Embryonic facial prominence (tissue), 1 donor: Measurements from ENCODE around the gene SSR2.

Source experiments
- DNase-seq: peaks from one replicate; pipeline ENCODE4 v3.0.0-alpha.2; 2016; ENCODE audit errors: extremely low spot score

SSR2 gene

GRCh38 chr1:156020293-156021092 lies at the start of gene SSR2:
Gene SSR2 (minus strand): TSS chr1:156020951. CDS start chr1:156020167, 784 bp downstream.
- DNase-seq = peak; percentile 90

GRCh38 chr1:156070548-156070947 lies 49.8 kb upstream of the SSR2 start:
- DNase-seq = no peak

GRCh38 chr1:156069490-156070455 lies 49.0 kb upstream of the SSR2 start:
- DNase-seq = no peak

GRCh38 chr1:156067262-156067661 lies 46.5 kb upstream of the SSR2 start:
- DNase-seq = no peak

GRCh38 chr1:156065871-156066270 lies 45.1 kb upstream of the SSR2 start:
- DNase-seq = no peak

GRCh38 chr1:156065212-156065611 lies 44.5 kb upstream of the SSR2 start:
- DNase-seq = no peak

GRCh38 chr1:156064615-156065014 lies 43.9 kb upstream of the SSR2 start:
- no peak for DNase-seq

GRCh38 chr1:156063997-156064285 lies 43.2 kb upstream of the SSR2 start:
- no peak for DNase-seq

- no peak for DNase-seq
These were observed 41.4 kb upstream of the SSR2 start for GRCh38 chr1:156062189-156062588.

GRCh38 chr1:156060937-156061636 lies 40.3 kb upstream of the SSR2 start, which contains the start of gene RAB25:
Gene RAB25 (plus strand): TSS chr1:156061160. CDS start chr1:156061401, 241 bp downstream.
- DNase-seq = no peak

GRCh38 chr1:156056326-156056849 lies 35.6 kb upstream of the SSR2 start:
- no peak for DNase-seq

GRCh38 chr1:156055281-156056048 lies 34.7 kb upstream of the SSR2 start:
- no peak for DNase-seq

GRCh38 chr1:156054500-156055280 lies 33.9 kb upstream of the SSR2 start, which contains the start of gene LAMTOR2:
Gene LAMTOR2 (plus strand): TSS chr1:156054782. CDS start chr1:156054890, 108 bp downstream.
- peak; percentile 96 for DNase-seq

GRCh38 chr1:156053768-156054499 lies 33.2 kb upstream of the SSR2 start, which contains the start of gene UBQLN4:
Gene UBQLN4 (minus strand): TSS chr1:156053798. CDS start chr1:156053701, 97 bp downstream.
- DNase-seq = peak; percentile 73

- DNase-seq = peak; percentile 54
These were observed 32.4 kb upstream of the SSR2 start for GRCh38 chr1:156052862-156053767.

- DNase-seq = no peak
These were observed 30.4 kb upstream of the SSR2 start for GRCh38 chr1:156051011-156051725.

GRCh38 chr1:156050376-156050775 lies 29.6 kb upstream of the SSR2 start:
- DNase-seq = no peak
